ENCODE results near the gene KRT3. TPM values are rescaled to one million over a fixed set of nuclear protein-coding genes. Genes with fewer than 3 reads are reported as not detected.

The KRT3 gene
- total and polyA plus RNA-seq, 10 of the 15 experiments (the other 5 are each of a cell fraction or from before 2014, with no cell fraction given) = not detected

- TF ChIP-seq, protein P1, sequence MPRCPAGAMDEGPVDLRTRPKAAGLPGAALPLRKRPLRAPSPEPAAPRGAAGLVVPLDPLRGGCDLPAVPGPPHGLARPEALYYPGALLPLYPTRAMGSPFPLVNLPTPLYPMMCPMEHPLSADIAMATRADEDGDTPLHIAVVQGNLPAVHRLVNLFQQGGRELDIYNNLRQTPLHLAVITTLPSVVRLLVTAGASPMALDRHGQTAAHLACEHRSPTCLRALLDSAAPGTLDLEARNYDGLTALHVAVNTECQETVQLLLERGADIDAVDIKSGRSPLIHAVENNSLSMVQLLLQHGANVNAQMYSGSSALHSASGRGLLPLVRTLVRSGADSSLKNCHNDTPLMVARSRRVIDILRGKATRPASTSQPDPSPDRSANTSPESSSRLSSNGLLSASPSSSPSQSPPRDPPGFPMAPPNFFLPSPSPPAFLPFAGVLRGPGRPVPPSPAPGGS (IDR thresholded peaks at IDR 0.05; ENCODE audit: borderline replicate concordance, insufficient read depth, low read depth, low read length, poor library complexity, severe bottlenecking) = no peak
- TF ChIP-seq NR2C2 (IDR thresholded peaks at IDR 0.05; ENCODE audit: borderline replicate concordance, control insufficient read depth, insufficient read length, low read depth) (no peak), SKIL (IDR thresholded peaks at IDR 0.05; ENCODE audit: low read depth, poor library complexity, severe bottlenecking) (no peak), NFIC (IDR thresholded peaks at IDR 0.05; ENCODE audit: low read depth, low read length) (no peak), ZBTB33 (IDR thresholded peaks at IDR 0.05) (no peak), MXI1 (IDR thresholded peaks at IDR 0.05; ENCODE audit: low read depth, low read length) (no peak), SMARCA5 (IDR thresholded peaks at IDR 0.05) (no peak), YBX1 (IDR thresholded peaks at IDR 0.05) (no peak)
- TF ChIP-seq, protein P2, sequence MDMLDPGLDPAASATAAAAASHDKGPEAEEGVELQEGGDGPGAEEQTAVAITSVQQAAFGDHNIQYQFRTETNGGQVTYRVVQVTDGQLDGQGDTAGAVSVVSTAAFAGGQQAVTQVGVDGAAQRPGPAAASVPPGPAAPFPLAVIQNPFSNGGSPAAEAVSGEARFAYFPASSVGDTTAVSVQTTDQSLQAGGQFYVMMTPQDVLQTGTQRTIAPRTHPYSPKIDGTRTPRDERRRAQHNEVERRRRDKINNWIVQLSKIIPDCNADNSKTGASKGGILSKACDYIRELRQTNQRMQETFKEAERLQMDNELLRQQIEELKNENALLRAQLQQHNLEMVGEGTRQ (IDR thresholded peaks at IDR 0.05; ENCODE audit: borderline replicate concordance, low read depth, low read length) = no peak
Observed at GRCh38 chr12:52826611-52827498, 30.9 kb upstream of the KRT3 start (continued).

All from GM12878 (cell line).